Gastrocnemius medialis (tissue), 4 donors: ENCODE results near the gene HRC. TPM values are rescaled to one million over a fixed set of nuclear protein-coding genes. Genes with fewer than 3 reads are reported as not detected.

ENCODE experiments used
- ATAC-seq, 2 donors: fragments of 150-250 bp; one replicate each; pipeline ENCODE4 v1.9.1; 2016
- DNase-seq, 2 donors: peaks; one replicate each; pipeline ENCODE4 v3.0.0-alpha.2; 2019
- H3K27ac ChIP-seq, 4 donors: fragments of 200-600 bp; sonication (generic); 1 replicate in 1 of 4; 2 replicates in 3 of 4; pipeline ENCODE4 v1.5.1; 2016 to 2018; ENCODE audit warnings: mild to moderate bottlenecking in 2 of 4, moderate library complexity in 1 of 4
- H3K27me3 ChIP-seq, 3 donors: fragments of 200-600 bp; sonication (generic) in 2 of 3; 1 replicate in 1 of 3; 2 replicates in 2 of 3; pipeline versions ENCODE4 v1.5.1 to v1.6.0; 2016 to 2019; ENCODE audit warnings: mild to moderate bottlenecking in 1 of 3, moderate library complexity in 1 of 3
- H3K36me3 ChIP-seq, 2 donors: fragments of 200-600 bp; sonication (generic) in 1 of 2; one replicate each; pipeline ENCODE4 v1.5.1; 2017 to 2018
- H3K4me1 ChIP-seq, 2 donors: fragments of 200-600 bp; sonication (generic) in 1 of 2; one replicate each; pipeline ENCODE4 v1.5.1; 2016 to 2017; ENCODE audit warnings: mild to moderate bottlenecking in 2 of 2
- H3K4me3 ChIP-seq, 4 donors: fragments of 200-600 bp; sonication (generic) in 3 of 4; 1 replicate in 1 of 4; 2 replicates in 3 of 4; pipeline ENCODE4 v1.5.1; 2016 to 2019; ENCODE audit warnings: mild to moderate bottlenecking in 2 of 4
- H3K9me3 ChIP-seq, 3 donors: fragments of 200-600 bp; sonication (generic) in 2 of 3; 1 replicate in 1 of 3; 2 replicates in 2 of 3; pipeline ENCODE4 v1.5.1; 2016 to 2019
- POLR2A ChIP-seq, 2 donors: fragments of 450-650 bp; IDR thresholded peaks; one replicate each; pipeline ENCODE4 v1.6.1; 2017; ENCODE audit warnings: antibody characterized with exemption in 2 of 2, mild to moderate bottlenecking in 2 of 2, moderate library complexity in 2 of 2
- in situ Hi-C, 4 donors: fragments of 200-750 bp; cut with MboI; loops; one replicate each; pipeline versions ENCODE4 v1.15.0 to v1.8.0; 2017; ENCODE audit warnings: low sequenced_read_pairs in 4 of 4
- intact Hi-C: fragments of 100-400 bp; cut with DNase I; formaldehyde crosslinking; loops from one replicate; pipeline ENCODE4 v1.15.1; 2023; ENCODE audit warnings: low total_unique reads
- total RNA-seq, 4 donors: library from RNA; depleted of rRNA; stranded (reverse); fragments of >200 nt; gene quantifications; one replicate each; pipeline versions ENCODE4 v1.1.0 to v1.2.3, GENCODE V29; 2016
- TF ChIP-seq, protein P1 (sequence below), 5 experiments: fragments of 450-650 bp in 3 of 5; fragments of 200-600 bp in 2 of 5; sonication (generic) in 2 of 5; IDR thresholded peaks in 4 of 5; conservative IDR thresholded peaks in 1 of 5; 1 replicate in 4 of 5; 2 replicates in 1 of 5; pipeline ENCODE4 v1.5.1; 2016 to 2019; ENCODE audit warnings: antibody characterized with exemption in 5 of 5, mild to moderate bottlenecking in 3 of 5, moderate library complexity in 3 of 5

Gene HRC
- total RNA-seq, 4 donors from 2014 or later, result 190 to 537 (median 300) TPM

- TF ChIP-seq, protein P1, sequence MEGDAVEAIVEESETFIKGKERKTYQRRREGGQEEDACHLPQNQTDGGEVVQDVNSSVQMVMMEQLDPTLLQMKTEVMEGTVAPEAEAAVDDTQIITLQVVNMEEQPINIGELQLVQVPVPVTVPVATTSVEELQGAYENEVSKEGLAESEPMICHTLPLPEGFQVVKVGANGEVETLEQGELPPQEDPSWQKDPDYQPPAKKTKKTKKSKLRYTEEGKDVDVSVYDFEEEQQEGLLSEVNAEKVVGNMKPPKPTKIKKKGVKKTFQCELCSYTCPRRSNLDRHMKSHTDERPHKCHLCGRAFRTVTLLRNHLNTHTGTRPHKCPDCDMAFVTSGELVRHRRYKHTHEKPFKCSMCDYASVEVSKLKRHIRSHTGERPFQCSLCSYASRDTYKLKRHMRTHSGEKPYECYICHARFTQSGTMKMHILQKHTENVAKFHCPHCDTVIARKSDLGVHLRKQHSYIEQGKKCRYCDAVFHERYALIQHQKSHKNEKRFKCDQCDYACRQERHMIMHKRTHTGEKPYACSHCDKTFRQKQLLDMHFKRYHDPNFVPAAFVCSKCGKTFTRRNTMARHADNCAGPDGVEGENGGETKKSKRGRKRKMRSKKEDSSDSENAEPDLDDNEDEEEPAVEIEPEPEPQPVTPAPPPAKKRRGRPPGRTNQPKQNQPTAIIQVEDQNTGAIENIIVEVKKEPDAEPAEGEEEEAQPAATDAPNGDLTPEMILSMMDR (IDR thresholded peaks at IDR 0.05 in 4 of 5, conservative IDR thresholded peaks at IDR 0.05 in 1 of 5), result no peak
- TF ChIP-seq POLR2A (IDR thresholded peaks at IDR 0.05), result no peak
- in situ Hi-C loops (no loop called here), intact Hi-C loops (no loop called here)
- peaks cover 0 to 12% (median 12%) of the 10 kb centered on the region in 3 donors for H3K27me3 ChIP-seq
- H3K4me3 ChIP-seq, result peak overlapping the region; percentile 21 to 42 (median 34)
- no peaks in the 10 kb centered on the region for H3K9me3 ChIP-seq
- H3K36me3 ChIP-seq, result no peaks in the 10 kb centered on the region
- ATAC-seq (peak; percentile 57 to 59), DNase-seq (peak in 1 of 2 donors; percentile 65)
- H3K4me1 ChIP-seq, result peaks cover 9 to 30% of the 10 kb centered on the region in 2 donors
- H3K27ac ChIP-seq, result peak overlapping the region in 1 of 4 donors; percentile 24
Measured at GRCh38 chr19:49133621-49134454, 21.4 kb downstream of the HRC start.

DNA sequence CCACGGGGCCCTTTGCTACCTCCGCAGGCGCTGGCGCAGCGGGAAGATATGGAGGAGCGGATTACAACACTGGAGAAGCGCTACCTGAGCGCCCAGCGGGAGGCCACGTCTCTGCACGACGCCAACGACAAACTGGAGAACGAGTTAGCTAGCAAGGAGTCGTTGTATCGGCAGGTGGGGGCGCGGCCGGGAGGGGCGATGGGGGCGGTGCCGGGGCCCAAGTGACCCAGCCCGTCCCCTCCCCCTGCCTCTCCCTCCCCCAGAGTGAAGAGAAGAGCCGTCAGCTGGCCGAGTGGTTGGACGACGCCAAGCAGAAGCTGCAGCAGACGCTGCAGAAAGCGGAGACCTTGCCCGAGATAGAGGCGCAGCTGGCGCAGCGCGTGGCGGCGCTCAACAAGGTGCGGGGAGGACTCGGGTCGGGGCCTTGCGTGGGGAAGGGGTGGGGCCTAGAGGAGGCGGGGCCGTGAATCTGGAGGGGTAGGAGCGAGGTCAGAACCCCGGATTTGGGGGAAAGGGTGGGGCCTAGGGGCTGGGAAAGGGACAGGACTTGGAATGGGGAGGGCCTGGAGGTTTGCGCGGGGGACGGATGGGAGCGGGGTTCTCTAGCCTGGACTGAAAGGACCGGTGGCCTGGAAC lies 22.1 kb downstream of the HRC start:
- peak overlapping the region; percentile 21 to 42 (median 34) for H3K4me3 ChIP-seq
- intact Hi-C loops (no loop called here), in situ Hi-C loops (no loop called here)
- H3K27ac ChIP-seq, result peak overlapping the region in 1 of 4 donors; percentile 24
- peaks cover 15 to 36% of the 10 kb centered on the region in 2 donors for H3K4me1 ChIP-seq
- no peaks in the 10 kb centered on the region for H3K9me3 ChIP-seq
- TF ChIP-seq POLR2A (IDR thresholded peaks at IDR 0.05), result no peak
- TF ChIP-seq, protein P1 (IDR thresholded peaks at IDR 0.05 in 4 of 5, conservative IDR thresholded peaks at IDR 0.05 in 1 of 5), result no peak
- no peak for DNase-seq
- H3K27me3 ChIP-seq, result peaks cover 0 to 12% (median 12%) of the 10 kb centered on the region in 3 donors
- H3K36me3 ChIP-seq, result no peaks in the 10 kb centered on the region
- peak in 1 of 2 donors; percentile 7 for ATAC-seq

DNA sequence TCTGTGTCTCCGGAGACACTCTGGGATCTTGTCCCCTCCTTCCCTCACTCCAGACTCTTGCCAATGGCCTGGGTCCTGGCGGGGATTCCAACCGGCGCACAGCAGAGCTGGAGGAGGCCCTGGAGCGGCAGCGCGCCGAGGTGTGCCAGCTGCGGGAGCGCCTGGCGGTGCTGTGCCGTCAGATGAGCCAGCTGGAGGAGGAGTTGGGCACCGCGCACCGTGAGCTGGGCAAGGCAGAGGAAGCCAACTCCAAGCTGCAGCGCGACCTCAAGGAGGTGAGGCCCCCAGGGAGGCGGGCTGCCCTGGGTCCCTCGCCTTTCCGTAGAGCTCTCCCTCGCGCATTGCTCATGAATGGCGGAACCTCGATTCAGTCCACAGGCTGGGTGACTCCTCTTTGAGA lies 24.9 kb downstream of the HRC start:
- H3K36me3 ChIP-seq, result no peaks in the 10 kb centered on the region
- in situ Hi-C loops, result no loop called here
- intact Hi-C loops, result no loop called here
- TF ChIP-seq, protein P1 (IDR thresholded peaks at IDR 0.05 in 4 of 5, conservative IDR thresholded peaks at IDR 0.05 in 1 of 5), result no peak
- no peak for TF ChIP-seq POLR2A (IDR thresholded peaks at IDR 0.05)
- no peak overlapping the region for H3K4me3 ChIP-seq
- no peak for ATAC-seq
- H3K4me1 ChIP-seq, result peaks cover 15 to 24% of the 10 kb centered on the region in 2 donors
- peaks cover 0 to 12% (median 10%) of the 10 kb centered on the region in 3 donors for H3K27me3 ChIP-seq
- H3K27ac ChIP-seq, result no peak overlapping the region
- peak in 1 of 2 donors; percentile 73 for DNase-seq
- H3K9me3 ChIP-seq, result no peaks in the 10 kb centered on the region

- Histone ChIP-seq H3K4me1 (peaks cover 15 to 21% of the 10 kb centered on the region in 2 donors), H3K27me3 (peaks cover 0 to 5% (median 4%) of the 10 kb centered on the region in 3 donors), H3K36me3 (no peaks in the 10 kb centered on the region), H3K4me3 (no peak overlapping the region), H3K27ac (no peak overlapping the region), H3K9me3 (no peaks in the 10 kb centered on the region)
- intact Hi-C loops, result loop anchor here (2.0 to 5.0 kb wide), 2 partner anchors 14 to 208 kb away; partner anchors contain the start of gene CD37
- no peak for ATAC-seq
- TF ChIP-seq, protein P1 (IDR thresholded peaks at IDR 0.05 in 4 of 5, conservative IDR thresholded peaks at IDR 0.05 in 1 of 5), result no peak
- TF ChIP-seq POLR2A (IDR thresholded peaks at IDR 0.05), result no peak
- DNase-seq, result no peak
- in situ Hi-C loops, result no loop called here
Measured at GRCh38 chr19:49129238-49129583, 26.0 kb downstream of the HRC start.
